Cardiac fibroblast (primary cell): ENCODE measurements around the gene PYCR2.

ENCODE experiments used
- DNase-seq, 2 donors: peaks; one replicate each; pipeline versions ENCODE4 v3.0.0 to v3.0.0-alpha.2; 2010; ENCODE audit warnings: low read depth in 2 of 2
- H3K4me3 ChIP-seq, 2 donors: replicated peaks in 1 of 2; 1 replicate in 1 of 2; 2 replicates in 1 of 2; pipeline ENCODE4 v1.5.1; 2011; ENCODE audit warnings: low read depth in 2 of 2, low read length in 2 of 2, mild to moderate bottlenecking in 2 of 2, moderate library complexity in 1 of 2
- TF ChIP-seq, protein P1 (sequence below): IDR thresholded peaks from one replicate; pipeline ENCODE4 v1.5.1; 2011; ENCODE audit warnings: low read depth, mild to moderate bottlenecking, low read length, inconsistent platforms

PYCR2 gene

DNA sequence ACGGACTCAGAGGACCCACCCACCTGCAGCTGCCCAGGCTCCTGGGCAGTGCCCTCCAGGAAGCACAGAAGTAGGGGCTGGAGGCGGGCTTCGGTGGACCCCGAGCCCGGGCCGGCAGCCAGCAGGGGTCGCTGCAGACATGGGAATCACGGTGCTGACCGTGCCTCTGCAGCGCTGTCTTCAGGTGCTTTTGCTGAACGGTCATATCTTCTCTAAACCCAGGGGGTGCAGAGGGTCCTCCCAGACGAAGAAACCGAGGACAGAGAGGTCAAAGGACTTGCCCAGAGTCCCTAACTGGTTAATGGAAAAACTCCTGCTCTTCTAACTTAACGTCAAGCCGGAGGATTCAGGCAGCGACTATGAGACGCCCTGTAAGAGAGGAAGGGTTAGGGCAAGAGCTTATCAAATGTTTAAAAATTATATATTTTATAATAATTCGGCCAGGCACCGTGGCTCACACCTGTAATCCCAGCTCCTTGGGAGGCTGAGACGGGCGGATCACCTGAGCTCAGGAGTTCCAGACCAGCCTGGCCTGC, 38.5 kb upstream of the PYCR2 start:
- no peak overlapping the region for H3K4me3 ChIP-seq
- TF ChIP-seq, protein P1, sequence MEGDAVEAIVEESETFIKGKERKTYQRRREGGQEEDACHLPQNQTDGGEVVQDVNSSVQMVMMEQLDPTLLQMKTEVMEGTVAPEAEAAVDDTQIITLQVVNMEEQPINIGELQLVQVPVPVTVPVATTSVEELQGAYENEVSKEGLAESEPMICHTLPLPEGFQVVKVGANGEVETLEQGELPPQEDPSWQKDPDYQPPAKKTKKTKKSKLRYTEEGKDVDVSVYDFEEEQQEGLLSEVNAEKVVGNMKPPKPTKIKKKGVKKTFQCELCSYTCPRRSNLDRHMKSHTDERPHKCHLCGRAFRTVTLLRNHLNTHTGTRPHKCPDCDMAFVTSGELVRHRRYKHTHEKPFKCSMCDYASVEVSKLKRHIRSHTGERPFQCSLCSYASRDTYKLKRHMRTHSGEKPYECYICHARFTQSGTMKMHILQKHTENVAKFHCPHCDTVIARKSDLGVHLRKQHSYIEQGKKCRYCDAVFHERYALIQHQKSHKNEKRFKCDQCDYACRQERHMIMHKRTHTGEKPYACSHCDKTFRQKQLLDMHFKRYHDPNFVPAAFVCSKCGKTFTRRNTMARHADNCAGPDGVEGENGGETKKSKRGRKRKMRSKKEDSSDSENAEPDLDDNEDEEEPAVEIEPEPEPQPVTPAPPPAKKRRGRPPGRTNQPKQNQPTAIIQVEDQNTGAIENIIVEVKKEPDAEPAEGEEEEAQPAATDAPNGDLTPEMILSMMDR = peak; percentile 76
- peak in 1 of 2 donors; percentile 24 for DNase-seq

DNA sequence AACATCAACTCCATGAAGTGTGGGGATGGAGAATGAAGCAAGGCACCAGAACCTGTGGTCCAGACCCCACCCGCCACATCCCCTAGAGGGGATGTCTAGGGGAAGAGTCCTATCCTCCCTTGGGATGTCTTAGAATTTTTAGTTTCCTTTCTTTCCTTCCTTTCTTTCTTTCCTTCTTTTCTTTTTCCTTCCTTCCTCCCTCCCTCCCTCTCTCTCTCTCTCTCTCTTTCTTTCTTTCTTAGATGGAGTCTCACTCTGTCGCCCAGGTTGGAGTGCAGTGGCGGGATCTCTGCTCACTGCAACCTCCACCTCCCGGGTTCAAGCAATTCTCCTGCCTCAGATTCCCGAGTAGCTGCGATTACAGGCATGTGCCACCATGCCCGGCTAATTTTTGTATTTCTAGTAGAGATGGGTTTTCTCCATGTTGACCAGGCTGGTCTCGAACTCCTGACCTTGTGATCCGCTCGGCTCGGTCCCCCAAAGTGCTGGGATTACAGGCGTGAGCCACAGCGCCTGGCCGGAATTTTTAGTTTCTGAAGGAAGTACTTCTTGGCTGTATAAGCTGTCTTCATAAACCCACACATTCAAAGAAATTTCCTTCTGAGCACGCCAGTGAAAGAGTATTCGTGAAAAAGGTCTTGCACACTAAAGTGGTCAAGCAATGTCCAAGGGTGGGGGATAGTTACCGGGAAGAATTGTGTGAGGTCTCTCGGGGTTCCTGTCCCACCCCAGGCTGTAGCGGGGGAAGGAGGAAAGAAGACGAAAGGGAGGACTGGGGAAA, 37.8 kb upstream of the PYCR2 start:
- TF ChIP-seq, protein P1 = no peak
- no peak for DNase-seq
- H3K4me3 ChIP-seq = no peak overlapping the region

DNA sequence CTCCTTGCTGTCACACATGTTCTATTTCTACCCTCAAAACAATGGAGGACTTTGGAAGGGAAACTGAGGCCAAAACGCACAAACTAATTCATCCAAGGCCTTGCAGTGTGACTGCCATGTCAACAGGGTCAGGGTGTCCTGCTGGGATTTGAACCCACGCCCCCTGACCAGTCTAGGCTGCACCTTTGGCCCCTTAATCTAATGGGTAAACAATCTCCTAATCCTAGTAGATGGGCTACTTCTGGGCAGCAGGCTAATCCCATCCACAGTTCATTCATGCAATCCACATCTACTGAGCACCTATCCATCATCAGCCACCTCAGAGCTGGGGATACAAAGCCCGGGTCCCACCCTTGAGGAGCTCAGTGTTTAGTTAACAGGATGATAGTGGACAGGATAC, 34.0 kb upstream of the PYCR2 start:
- DNase-seq = no peak
- no peak overlapping the region for H3K4me3 ChIP-seq
- TF ChIP-seq, protein P1 = no peak

DNA sequence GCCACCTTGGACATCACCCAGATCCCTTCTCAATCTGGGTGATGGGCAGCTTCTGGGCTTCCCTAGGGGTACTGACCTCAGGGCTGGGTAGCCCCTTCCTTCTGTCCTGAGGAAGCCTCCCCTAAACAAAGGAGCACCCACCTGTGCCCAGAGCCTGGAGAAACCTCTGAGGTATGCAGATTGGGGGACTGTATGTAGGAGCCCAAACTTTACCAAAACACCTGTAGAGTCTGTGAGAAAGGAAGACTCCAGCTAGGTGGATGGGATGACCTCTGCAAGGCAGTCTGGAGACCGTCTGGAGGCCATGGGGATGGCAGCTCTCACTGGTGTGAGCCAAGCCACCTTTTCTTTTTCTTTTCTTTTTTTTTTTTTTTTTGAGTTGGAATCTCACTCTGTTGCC, 30.7 kb upstream of the PYCR2 start:
- TF ChIP-seq, protein P1 = no peak
- DNase-seq = no peak
- H3K4me3 ChIP-seq = no peak overlapping the region

DNA sequence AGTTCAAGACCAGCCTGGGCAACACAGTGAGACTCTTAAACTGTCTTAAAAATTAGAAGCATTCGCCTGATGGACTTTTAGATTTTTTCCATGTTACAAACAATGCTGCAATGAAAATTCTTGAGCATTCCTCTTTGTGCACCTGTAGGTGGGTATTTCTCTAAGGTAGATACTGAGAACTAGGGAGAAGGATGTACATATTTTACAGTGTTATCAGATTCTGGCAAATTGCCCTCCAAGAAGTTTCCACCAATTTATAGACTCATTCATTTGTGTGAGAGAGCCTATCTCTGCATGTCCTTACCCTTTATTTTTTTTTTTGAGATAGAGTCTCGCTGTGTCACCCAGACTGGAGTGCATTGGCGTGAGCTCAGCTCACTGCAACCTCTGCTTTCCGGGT, 29.3 kb upstream of the PYCR2 start:
- TF ChIP-seq, protein P1 = no peak
- no peak for DNase-seq
- H3K4me3 ChIP-seq = no peak overlapping the region

DNA sequence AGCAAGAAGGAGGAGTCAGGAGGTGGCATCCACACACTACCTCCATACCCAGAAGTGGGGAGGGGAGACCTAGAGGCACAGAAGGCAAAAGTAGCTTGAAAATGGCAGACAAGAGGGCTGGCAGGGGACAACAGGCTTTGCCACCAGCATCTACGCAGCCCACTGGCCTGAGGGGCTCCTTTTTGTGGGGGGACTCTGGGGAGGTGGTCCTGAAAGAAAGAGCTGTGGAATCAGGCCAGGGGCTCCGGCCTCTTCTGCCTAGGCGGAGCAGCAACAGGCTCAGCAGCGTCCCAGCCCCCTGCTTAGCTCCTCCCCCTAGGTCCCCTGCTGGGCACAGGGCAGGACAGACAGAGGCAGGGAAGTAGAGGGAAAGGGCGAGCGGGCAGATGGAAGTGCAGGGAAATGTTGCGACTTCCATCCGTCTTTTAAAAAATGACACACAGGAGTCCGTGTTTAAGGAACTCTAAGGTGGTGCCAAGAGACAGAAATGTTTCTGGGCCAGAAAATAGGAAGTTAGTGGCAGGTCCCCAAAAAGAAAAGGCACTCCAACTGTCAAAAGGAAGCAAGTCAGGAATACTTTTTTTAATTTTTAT, 27.0 kb upstream of the PYCR2 start:
- DNase-seq = no peak
- H3K4me3 ChIP-seq = no peak overlapping the region
- TF ChIP-seq, protein P1 = no peak
